Liver (tissue), 9 donors: ENCODE measurements around the gene BCR. TPM values are rescaled to one million over a fixed set of nuclear protein-coding genes. Genes with fewer than 3 reads are reported as not detected.

ENCODE experiments used
- DNase-seq: peaks from one replicate; pipeline ENCODE4 v3.0.0-alpha.2; 2017; ENCODE audit warnings: low spot score
- H3K27ac ChIP-seq, 2 donors: one replicate each; pipeline ENCODE4 v1.7.0; 2013; ENCODE audit warnings: inconsistent platforms in 2 of 2, low read length in 2 of 2, control low read depth in 1 of 2, low read depth in 1 of 2, mild to moderate bottlenecking in 1 of 2
- H3K27me3 ChIP-seq, 4 donors: one replicate each; pipeline versions ENCODE4 v1.6.1 to v1.7.0; 2013; ENCODE audit warnings: low read length in 3 of 4, inconsistent platforms in 1 of 4, mild to moderate bottlenecking in 1 of 4, moderate library complexity in 1 of 4; ENCODE audit not compliant: control insufficient read depth in 4 of 4, insufficient read depth in 4 of 4
- H3K36me3 ChIP-seq, 4 donors: one replicate each; pipeline versions ENCODE4 v1.6.1 to v1.7.0; 2013; ENCODE audit warnings: low read length in 3 of 4, mild to moderate bottlenecking in 3 of 4, low read depth in 1 of 4, moderate library complexity in 1 of 4; ENCODE audit not compliant: control insufficient read depth in 4 of 4, insufficient read depth in 3 of 4
- H3K4me1 ChIP-seq, 4 donors: one replicate each; pipeline versions ENCODE4 v1.6.1 to v1.7.0; 2013; ENCODE audit warnings: low read length in 3 of 4, mild to moderate bottlenecking in 3 of 4, moderate library complexity in 1 of 4; ENCODE audit not compliant: control insufficient read depth in 4 of 4, insufficient read depth in 4 of 4
- H3K4me3 ChIP-seq, 3 donors: one replicate each; pipeline versions ENCODE4 v1.6.1 to v1.7.0; 2013; ENCODE audit warnings: low read length in 3 of 3, control low read depth in 1 of 3, low read depth in 1 of 3, mild to moderate bottlenecking in 1 of 3
- H3K9ac ChIP-seq, 2 donors: one replicate each; pipeline ENCODE4 v1.7.0; 2013; ENCODE audit warnings: low read length in 2 of 2, mild to moderate bottlenecking in 2 of 2, moderate library complexity in 2 of 2, control low read depth in 1 of 2, low read depth in 1 of 2
- H3K9me3 ChIP-seq, 4 donors: one replicate each; pipeline versions ENCODE4 v1.6.1 to v1.7.0; 2013; ENCODE audit warnings: low read length in 3 of 4; ENCODE audit not compliant: control insufficient read depth in 4 of 4
- FOXA2 ChIP-seq: IDR thresholded peaks from 2 replicates; pipeline ENCODE4 v1.6.1; 2016; ENCODE audit warnings: antibody characterized with exemption
- GABPA ChIP-seq, 2 donors: IDR thresholded peaks in 1 of 2; conservative IDR thresholded peaks in 1 of 2; 2 replicates each; pipeline ENCODE4 v1.6.1; 2016; ENCODE audit warnings: antibody characterized with exemption in 2 of 2, mild to moderate bottlenecking in 1 of 2, moderate library complexity in 1 of 2
- RAD21 ChIP-seq, 2 donors: IDR thresholded peaks; 2 replicates each; pipeline ENCODE4 v1.6.1; 2016; ENCODE audit warnings: antibody characterized with exemption in 2 of 2, mild to moderate bottlenecking in 2 of 2
- REST ChIP-seq: IDR thresholded peaks from 2 replicates; pipeline ENCODE4 v1.6.1; 2016; ENCODE audit warnings: antibody characterized with exemption, mild to moderate bottlenecking
- RXRA ChIP-seq, 2 donors: IDR thresholded peaks; 2 replicates each; pipeline ENCODE4 v1.6.1; 2017 to 2018; ENCODE audit warnings: antibody characterized with exemption in 2 of 2, mild to moderate bottlenecking in 1 of 2
- TAF1 ChIP-seq: conservative IDR thresholded peaks from 2 replicates; pipeline ENCODE4 v1.6.1; 2016; ENCODE audit warnings: antibody characterized with exemption, mild to moderate bottlenecking
- YY1 ChIP-seq: IDR thresholded peaks from 2 replicates; pipeline ENCODE4 v1.6.1; 2016; ENCODE audit warnings: antibody characterized with exemption, mild to moderate bottlenecking
- ZBTB33 ChIP-seq: IDR thresholded peaks from 2 replicates; pipeline ENCODE4 v1.6.1; 2016; ENCODE audit warnings: antibody characterized with exemption
- WGBS: extraction: QIAGEN DNeasy Blood & Tissue Kit; methylation state at CpG from one replicate; pipeline ENCODE4 v1.1.7; 2013; 5-methylcytosine and 5-hydroxymethylcytosine counted together
- polyA plus RNA-seq, 2 donors: library from polyadenylated mRNA; stranded (reverse) in 1 of 2; unstranded in 1 of 2; fragments of 200-250 nt in 1 of 2; fragments of >200 nt in 1 of 2; fragmentation: Nextera tagmentation in 1 of 2; extraction: Ambion mirVana in 1 of 2; gene quantifications; one replicate each; pipeline versions ENCODE4 v1.2.1 to v1.2.3, GENCODE V29; 2013 to 2015
- total RNA-seq, 2 donors: library from RNA; depleted of rRNA; stranded (reverse); fragments of >200 nt; gene quantifications; one replicate each; pipeline ENCODE4 v1.2.3, GENCODE V29; 2014
- TF ChIP-seq, protein P1 (sequence below): IDR thresholded peaks from 2 replicates; pipeline ENCODE4 v1.6.1; 2016; ENCODE audit warnings: antibody characterized with exemption
- TF ChIP-seq, protein P2 (sequence below): fragments of 150-350 bp; IDR thresholded peaks from 2 replicates; pipeline ENCODE4 v1.5.1; 2017; ENCODE audit warnings: improper control_type of control experiment, low read depth, low read length; ENCODE audit not compliant: missing input control
- TF ChIP-seq, protein P3 (sequence below): IDR thresholded peaks from 2 replicates; pipeline ENCODE4 v1.6.1; 2016; ENCODE audit warnings: antibody characterized with exemption
- donor health status: healthy.
- donor health status: healthy.
- donor health status: healthy.
- donor health status: healthy.
- donor health status: healthy.

Gene BCR
- total and polyA plus RNA-seq, 4 donors: 7.4 to 35.6 (median 18.3) TPM

DNA sequence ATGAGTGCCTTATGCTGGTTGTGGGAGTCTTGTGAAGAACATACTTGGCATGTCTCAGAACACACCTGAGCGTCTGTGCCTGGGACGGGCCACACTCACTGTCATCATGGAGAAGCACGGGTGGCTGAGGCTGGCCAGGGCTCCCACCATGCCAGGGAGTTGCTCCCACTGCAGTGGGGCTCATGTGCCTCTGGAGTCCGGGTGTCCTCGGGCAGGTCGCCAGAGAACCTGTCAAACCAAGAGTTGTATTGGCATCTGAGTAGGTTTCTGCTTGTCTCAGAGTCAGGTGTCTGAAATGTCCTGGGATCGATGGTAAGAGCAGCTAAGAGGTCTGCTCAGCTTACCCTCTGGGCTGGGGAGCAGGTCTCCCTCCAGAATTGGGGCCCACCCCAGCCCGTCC lies 92.1 kb downstream of the BCR start (continued):
- no peak for TF ChIP-seq REST

GRCh38 chr22:23272834-23273233 lies 92.5 kb downstream of the BCR start:
- WGBS: 94% methylated on average over 11 of the region's 11 CpGs
- TF ChIP-seq, protein P1, sequence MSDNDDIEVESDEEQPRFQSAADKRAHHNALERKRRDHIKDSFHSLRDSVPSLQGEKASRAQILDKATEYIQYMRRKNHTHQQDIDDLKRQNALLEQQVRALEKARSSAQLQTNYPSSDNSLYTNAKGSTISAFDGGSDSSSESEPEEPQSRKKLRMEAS: no peak
- Histone ChIP-seq H3K9ac (no peak overlapping the region), H3K4me1 (no peaks in the 10 kb centered on the region), H3K27me3 (no peaks in the 10 kb centered on the region), H3K4me3 (no peak overlapping the region), H3K9me3 (no peaks in the 10 kb centered on the region), H3K27ac (no peak overlapping the region), H3K36me3 (peaks cover 7 to 52% (median 13%) of the 10 kb centered on the region in 4 donors)
- DNase-seq: no peak

DNA sequence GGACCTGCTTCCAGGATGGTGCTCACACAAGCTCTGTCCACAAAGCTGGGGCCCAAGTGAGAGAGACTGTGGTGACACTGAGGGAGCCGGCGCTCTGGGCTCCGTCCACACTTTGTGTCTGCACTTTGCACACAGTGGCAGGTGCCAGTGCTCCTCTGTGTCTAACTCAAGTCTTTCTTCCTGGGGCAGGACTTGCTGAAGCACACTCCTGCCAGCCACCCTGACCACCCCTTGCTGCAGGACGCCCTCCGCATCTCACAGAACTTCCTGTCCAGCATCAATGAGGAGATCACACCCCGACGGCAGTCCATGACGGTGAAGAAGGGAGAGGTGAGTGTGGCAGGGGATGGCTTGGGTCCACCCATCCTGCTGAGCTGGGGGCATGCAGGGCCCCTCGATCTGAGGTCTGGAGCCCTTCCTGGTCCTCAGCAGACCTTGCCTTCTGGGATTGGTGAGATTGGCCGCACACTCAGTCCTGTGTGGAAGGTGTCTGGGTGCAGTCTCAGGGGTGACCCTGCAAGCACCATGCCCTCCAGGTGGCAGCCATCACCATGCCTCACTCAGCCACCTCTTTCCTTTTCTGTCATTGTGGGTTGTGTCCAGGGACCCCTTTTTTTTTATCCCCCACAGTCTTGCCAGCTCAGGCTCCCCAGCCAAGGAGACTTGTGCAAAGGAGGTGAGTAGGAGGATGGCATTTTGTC lies 93.3 kb downstream of the BCR start:
- Histone ChIP-seq H3K36me3 (peaks cover 5 to 47% (median 13%) of the 10 kb centered on the region in 4 donors), H3K27ac (no peak overlapping the region), H3K4me1 (no peaks in the 10 kb centered on the region), H3K9ac (no peak overlapping the region), H3K4me3 (no peak overlapping the region), H3K27me3 (no peaks in the 10 kb centered on the region), H3K9me3 (no peaks in the 10 kb centered on the region)
- no peak for DNase-seq
- 91% methylated on average over 10 of the region's 10 CpGs for WGBS
- TF ChIP-seq TAF1 (no peak), ZBTB33 (no peak), RXRA (IDR thresholded peaks at IDR 0.05) (no peak), RAD21 (IDR thresholded peaks at IDR 0.05) (no peak), GABPA (IDR thresholded peaks at IDR 0.05 in 1 of 2, conservative IDR thresholded peaks at IDR 0.05 in 1 of 2) (no peak), YY1 (no peak)
- TF ChIP-seq, protein P1: no peak

DNA sequence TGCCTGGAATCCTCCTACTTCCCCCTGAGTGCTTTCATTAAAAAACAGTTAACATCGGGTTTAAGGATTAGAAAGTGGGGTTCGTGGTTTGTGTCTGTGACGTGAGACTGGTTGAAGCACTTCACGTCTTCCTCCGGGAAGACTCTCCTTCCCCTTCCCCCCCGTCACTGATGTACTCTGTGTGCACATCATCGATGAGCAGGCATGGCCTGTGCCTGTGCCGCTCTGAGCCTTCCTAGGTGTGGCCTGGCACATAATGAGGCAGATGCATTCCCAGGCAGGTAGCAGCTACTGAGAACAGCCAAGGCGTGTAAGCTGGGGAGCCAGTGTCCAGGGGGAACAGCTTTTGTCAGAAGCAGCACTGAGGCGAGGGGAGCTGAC lies 93.8 kb downstream of the BCR start:
- no peak for DNase-seq
- H3K4me1 ChIP-seq: no peaks in the 10 kb centered on the region
- 90% methylated on average over 10 of the region's 10 CpGs for WGBS
- H3K9ac ChIP-seq: no peak overlapping the region
- no peaks in the 10 kb centered on the region for H3K9me3 ChIP-seq
- H3K36me3 ChIP-seq: peaks cover 5 to 47% (median 13%) of the 10 kb centered on the region in 4 donors
- no peak overlapping the region for H3K27ac ChIP-seq
- no peaks in the 10 kb centered on the region for H3K27me3 ChIP-seq
- no peak overlapping the region for H3K4me3 ChIP-seq
- TF ChIP-seq FOXA2 (no peak), TAF1 (no peak), REST (no peak)
- TF ChIP-seq, protein P2, sequence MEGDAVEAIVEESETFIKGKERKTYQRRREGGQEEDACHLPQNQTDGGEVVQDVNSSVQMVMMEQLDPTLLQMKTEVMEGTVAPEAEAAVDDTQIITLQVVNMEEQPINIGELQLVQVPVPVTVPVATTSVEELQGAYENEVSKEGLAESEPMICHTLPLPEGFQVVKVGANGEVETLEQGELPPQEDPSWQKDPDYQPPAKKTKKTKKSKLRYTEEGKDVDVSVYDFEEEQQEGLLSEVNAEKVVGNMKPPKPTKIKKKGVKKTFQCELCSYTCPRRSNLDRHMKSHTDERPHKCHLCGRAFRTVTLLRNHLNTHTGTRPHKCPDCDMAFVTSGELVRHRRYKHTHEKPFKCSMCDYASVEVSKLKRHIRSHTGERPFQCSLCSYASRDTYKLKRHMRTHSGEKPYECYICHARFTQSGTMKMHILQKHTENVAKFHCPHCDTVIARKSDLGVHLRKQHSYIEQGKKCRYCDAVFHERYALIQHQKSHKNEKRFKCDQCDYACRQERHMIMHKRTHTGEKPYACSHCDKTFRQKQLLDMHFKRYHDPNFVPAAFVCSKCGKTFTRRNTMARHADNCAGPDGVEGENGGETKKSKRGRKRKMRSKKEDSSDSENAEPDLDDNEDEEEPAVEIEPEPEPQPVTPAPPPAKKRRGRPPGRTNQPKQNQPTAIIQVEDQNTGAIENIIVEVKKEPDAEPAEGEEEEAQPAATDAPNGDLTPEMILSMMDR: no peak
- TF ChIP-seq, protein P3, sequence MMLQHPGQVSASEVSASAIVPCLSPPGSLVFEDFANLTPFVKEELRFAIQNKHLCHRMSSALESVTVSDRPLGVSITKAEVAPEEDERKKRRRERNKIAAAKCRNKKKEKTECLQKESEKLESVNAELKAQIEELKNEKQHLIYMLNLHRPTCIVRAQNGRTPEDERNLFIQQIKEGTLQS: no peak
